Measurements from ENCODE around the gene TMEM134.

GRCh38 chr11:67466962-67467771, 1.9 kb downstream of the TMEM134 start:
- TF ChIP-seq CTCF (IDR thresholded peaks at IDR 0.05 in 2 of 3, conservative IDR thresholded peaks at IDR 0.05 in 1 of 3; ENCODE audit: control insufficient read depth in 2 of 3, extremely low read depth in 1 of 3, insufficient read depth in 1 of 3, low read depth in 3 of 3, low read length in 3 of 3) (no peak), CBX3 (IDR thresholded peaks at IDR 0.05; ENCODE audit: borderline replicate concordance, low read depth) (no peak), POLR2AphosphoS5 (IDR thresholded peaks at IDR 0.05; ENCODE audit: low read length) (no peak), ETV6 (conservative IDR thresholded peaks at IDR 0.05 in 1 of 2, IDR thresholded peaks at IDR 0.05 in 1 of 2; ENCODE audit: borderline replicate concordance in 1 of 2, low read depth in 1 of 2) (no peak)

Measured in GM12878 (cell line).